SU-DHL-6 (cell line): ENCODE results near the gene C16orf54.
"Not testable (repeated sequence)": the region's sequence is repeated elsewhere in the genome, so short reads cannot be mapped to it uniquely, and the experiment has no call there.

Experiments
- EZH2phosphoT487 ChIP-seq: fragments of 200-600 bp; sonication (generic), shearing (Covaris generic); conservative IDR thresholded peaks from 2 replicates; pipeline ENCODE4 v1.6.1; 2018; ENCODE audit warnings: mild to moderate bottlenecking, antibody characterized with exemption, low read length, moderate library complexity, mixed read lengths
- TF ChIP-seq, protein P1 (sequence below): fragments of 200-600 bp; sonication (generic); IDR thresholded peaks from one replicate; pipeline ENCODE4 v1.5.1; 2017; ENCODE audit warnings: antibody characterized with exemption, mild to moderate bottlenecking, low read length, moderate library complexity; ENCODE audit not compliant: insufficient read depth, poor library complexity, severe bottlenecking

DNA sequence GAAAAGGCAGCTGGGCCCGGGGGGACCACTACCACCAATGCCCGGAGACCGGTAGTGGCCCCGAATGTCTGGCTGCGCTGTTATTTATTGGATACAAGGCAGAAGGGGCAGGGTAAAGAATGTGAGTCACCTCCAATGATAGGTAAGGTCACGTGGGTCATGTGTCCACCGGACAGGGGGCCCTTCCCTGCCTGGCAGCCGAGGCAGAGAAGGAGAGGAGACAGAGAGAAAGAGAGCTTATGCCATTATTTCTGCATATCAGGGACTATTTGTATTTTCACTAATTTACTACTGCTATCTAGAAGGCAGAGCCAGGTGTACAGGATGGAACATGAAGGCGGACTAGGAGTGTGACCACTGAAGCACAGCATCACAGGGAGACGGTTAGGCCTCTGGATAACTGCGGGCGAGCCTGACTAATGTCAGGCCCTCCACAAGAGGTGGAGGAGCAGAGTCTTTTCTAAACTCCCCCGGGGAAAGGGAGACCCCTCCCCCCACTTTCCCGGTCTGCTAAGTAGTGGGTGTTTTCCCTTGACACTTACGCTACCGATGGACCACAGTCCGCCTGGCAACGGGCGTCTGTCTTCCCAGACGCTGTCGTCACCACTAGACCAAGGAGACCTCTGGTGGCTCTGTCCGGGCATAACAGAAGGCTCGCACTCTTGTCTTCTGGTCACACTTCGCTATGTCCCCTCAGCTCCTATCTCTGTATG lies 24.5 kb downstream of the C16orf54 start:
- TF ChIP-seq, protein P1, sequence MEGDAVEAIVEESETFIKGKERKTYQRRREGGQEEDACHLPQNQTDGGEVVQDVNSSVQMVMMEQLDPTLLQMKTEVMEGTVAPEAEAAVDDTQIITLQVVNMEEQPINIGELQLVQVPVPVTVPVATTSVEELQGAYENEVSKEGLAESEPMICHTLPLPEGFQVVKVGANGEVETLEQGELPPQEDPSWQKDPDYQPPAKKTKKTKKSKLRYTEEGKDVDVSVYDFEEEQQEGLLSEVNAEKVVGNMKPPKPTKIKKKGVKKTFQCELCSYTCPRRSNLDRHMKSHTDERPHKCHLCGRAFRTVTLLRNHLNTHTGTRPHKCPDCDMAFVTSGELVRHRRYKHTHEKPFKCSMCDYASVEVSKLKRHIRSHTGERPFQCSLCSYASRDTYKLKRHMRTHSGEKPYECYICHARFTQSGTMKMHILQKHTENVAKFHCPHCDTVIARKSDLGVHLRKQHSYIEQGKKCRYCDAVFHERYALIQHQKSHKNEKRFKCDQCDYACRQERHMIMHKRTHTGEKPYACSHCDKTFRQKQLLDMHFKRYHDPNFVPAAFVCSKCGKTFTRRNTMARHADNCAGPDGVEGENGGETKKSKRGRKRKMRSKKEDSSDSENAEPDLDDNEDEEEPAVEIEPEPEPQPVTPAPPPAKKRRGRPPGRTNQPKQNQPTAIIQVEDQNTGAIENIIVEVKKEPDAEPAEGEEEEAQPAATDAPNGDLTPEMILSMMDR = peak; percentile 22
- TF ChIP-seq EZH2phosphoT487 = not testable (repeated sequence)
